Astrocyte (in vitro differentiated cells and primary cell): Measurements from ENCODE around the gene PCP4L1. TPM values are rescaled to one million over a fixed set of nuclear protein-coding genes. Genes with fewer than 3 reads are reported as not detected.

Experiments used
- DNase-seq: peaks from one replicate; pipeline ENCODE4 v3.0.0-alpha.2; 2010; ENCODE audit warnings: low read depth
- FAIRE-seq: peaks from 2 replicates; lab custom pipeline; 2011; peaks lifted over from hg19 to GRCh38; lab: Jason Lieb, UNC
- H2AFZ ChIP-seq: 2 replicates; pipeline ENCODE4 v1.6.0; 2012; ENCODE audit warnings: low read depth, low read length, inconsistent platforms
- H3K27ac ChIP-seq: 2 replicates; pipeline ENCODE4 v1.5.1; 2011; ENCODE audit warnings: low read depth, low read length, inconsistent platforms
- H3K27me3 ChIP-seq: 2 replicates; pipeline ENCODE4 v1.6.0; 2011; ENCODE audit warnings: low read length, inconsistent platforms; ENCODE audit not compliant: insufficient read depth
- H3K36me3 ChIP-seq: 2 replicates; pipeline ENCODE4 v1.5.1; 2011; ENCODE audit warnings: low read length, inconsistent platforms; ENCODE audit not compliant: insufficient read depth
- H3K4me1 ChIP-seq: 2 replicates; pipeline ENCODE4 v1.5.1; 2011; ENCODE audit warnings: low read length, inconsistent platforms; ENCODE audit not compliant: insufficient read depth
- H3K4me2 ChIP-seq: 2 replicates; pipeline ENCODE4 v1.6.0; 2012; ENCODE audit warnings: low read length, inconsistent platforms
- H3K4me3 ChIP-seq: 2 replicates; pipeline ENCODE4 v1.5.1; 2011; ENCODE audit warnings: low read depth, mild to moderate bottlenecking, low read length, inconsistent platforms; ENCODE audit not compliant: insufficient read depth
- H3K79me2 ChIP-seq: 2 replicates; pipeline ENCODE4 v1.6.0; 2012; ENCODE audit warnings: mild to moderate bottlenecking, low read length, inconsistent platforms; ENCODE audit not compliant: insufficient read depth
- H3K9ac ChIP-seq: 2 replicates; pipeline ENCODE4 v1.6.0; 2012; ENCODE audit warnings: mild to moderate bottlenecking, low read length, inconsistent platforms
- H3K9me3 ChIP-seq: 2 replicates; pipeline ENCODE4 v1.5.1; 2012; ENCODE audit warnings: low read depth, mild to moderate bottlenecking, low read length, inconsistent platforms; ENCODE audit not compliant: insufficient read depth
- H4K20me1 ChIP-seq: 2 replicates; pipeline ENCODE4 v1.6.0; 2012; ENCODE audit warnings: low read length, inconsistent platforms; ENCODE audit not compliant: insufficient read depth
- H3K27ac Mint-ChIP-seq: one replicate; pipeline ENCODE4 v1.8.0; 2021; ENCODE audit warnings: mild to moderate bottlenecking, mixed read lengths; ENCODE audit not compliant: unreplicated experiment
- H3K27me3 Mint-ChIP-seq: one replicate; pipeline ENCODE4 v1.8.0; 2021; ENCODE audit warnings: low read depth, mixed read lengths; ENCODE audit not compliant: unreplicated experiment
- H3K36me3 Mint-ChIP-seq: one replicate; pipeline ENCODE4 v1.8.0; 2021; ENCODE audit warnings: low read depth, mixed read lengths; ENCODE audit not compliant: unreplicated experiment
- H3K4me1 Mint-ChIP-seq: one replicate; pipeline ENCODE4 v1.8.0; 2021; ENCODE audit warnings: low read depth, mixed read lengths; ENCODE audit not compliant: unreplicated experiment
- H3K4me3 Mint-ChIP-seq: one replicate; pipeline ENCODE4 v1.8.0; 2021; ENCODE audit warnings: mild to moderate bottlenecking, moderate library complexity, mixed read lengths; ENCODE audit not compliant: unreplicated experiment
- H3K9me3 Mint-ChIP-seq: one replicate; pipeline ENCODE4 v1.8.0; 2021; ENCODE audit warnings: mild to moderate bottlenecking, mixed read lengths; ENCODE audit not compliant: unreplicated experiment
- EZH2 ChIP-seq: IDR thresholded peaks from 2 replicates; pipeline ENCODE4 v1.6.1; 2012; ENCODE audit warnings: mild to moderate bottlenecking, low read length, inconsistent platforms; ENCODE audit not compliant: insufficient read depth
- total RNA-seq: library from RNA; stranded (reverse); gene quantifications from 2 replicates; pipeline ENCODE4 v1.2.1, GENCODE V29; 2021
- TF ChIP-seq, protein P1 (sequence below): IDR thresholded peaks from 2 replicates; pipeline ENCODE4 v1.5.1; 2011; ENCODE audit warnings: low read depth, mild to moderate bottlenecking, inconsistent platforms, low read length, moderate library complexity; ENCODE audit not compliant: insufficient read depth

Gene PCP4L1
- total RNA-seq, 1 donor from 2014 or later = not detected

GRCh38 chr1:161273402-161273801, 14.9 kb downstream of the PCP4L1 start:
- Histone ChIP-seq H3K36me3 (no peaks in the 10 kb centered on the region), H2AFZ (no peak overlapping the region), H3K4me1 (no peaks in the 10 kb centered on the region), H4K20me1 (no peaks in the 10 kb centered on the region), H3K79me2 (no peaks in the 10 kb centered on the region), H3K27me3 (peaks cover 17% of the 10 kb centered on the region), H3K9me3 (no peaks in the 10 kb centered on the region), H3K27ac (no peak overlapping the region), H3K4me2 (no peak overlapping the region), H3K9ac (no peak overlapping the region), H3K4me3 (no peak overlapping the region)
- Mint-ChIP-seq H3K27ac (no peak overlapping the region), H3K36me3 (no peaks in the 10 kb centered on the region), H3K4me1 (peaks cover 14% of the 10 kb centered on the region), H3K9me3 (no peaks in the 10 kb centered on the region), H3K27me3 (peaks cover 9% of the 10 kb centered on the region), H3K4me3 (no peak overlapping the region)
- DNase-seq (no peak), FAIRE-seq (no peak)
- TF ChIP-seq, protein P1, sequence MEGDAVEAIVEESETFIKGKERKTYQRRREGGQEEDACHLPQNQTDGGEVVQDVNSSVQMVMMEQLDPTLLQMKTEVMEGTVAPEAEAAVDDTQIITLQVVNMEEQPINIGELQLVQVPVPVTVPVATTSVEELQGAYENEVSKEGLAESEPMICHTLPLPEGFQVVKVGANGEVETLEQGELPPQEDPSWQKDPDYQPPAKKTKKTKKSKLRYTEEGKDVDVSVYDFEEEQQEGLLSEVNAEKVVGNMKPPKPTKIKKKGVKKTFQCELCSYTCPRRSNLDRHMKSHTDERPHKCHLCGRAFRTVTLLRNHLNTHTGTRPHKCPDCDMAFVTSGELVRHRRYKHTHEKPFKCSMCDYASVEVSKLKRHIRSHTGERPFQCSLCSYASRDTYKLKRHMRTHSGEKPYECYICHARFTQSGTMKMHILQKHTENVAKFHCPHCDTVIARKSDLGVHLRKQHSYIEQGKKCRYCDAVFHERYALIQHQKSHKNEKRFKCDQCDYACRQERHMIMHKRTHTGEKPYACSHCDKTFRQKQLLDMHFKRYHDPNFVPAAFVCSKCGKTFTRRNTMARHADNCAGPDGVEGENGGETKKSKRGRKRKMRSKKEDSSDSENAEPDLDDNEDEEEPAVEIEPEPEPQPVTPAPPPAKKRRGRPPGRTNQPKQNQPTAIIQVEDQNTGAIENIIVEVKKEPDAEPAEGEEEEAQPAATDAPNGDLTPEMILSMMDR = no peak
- TF ChIP-seq EZH2 = no peak

DNA sequence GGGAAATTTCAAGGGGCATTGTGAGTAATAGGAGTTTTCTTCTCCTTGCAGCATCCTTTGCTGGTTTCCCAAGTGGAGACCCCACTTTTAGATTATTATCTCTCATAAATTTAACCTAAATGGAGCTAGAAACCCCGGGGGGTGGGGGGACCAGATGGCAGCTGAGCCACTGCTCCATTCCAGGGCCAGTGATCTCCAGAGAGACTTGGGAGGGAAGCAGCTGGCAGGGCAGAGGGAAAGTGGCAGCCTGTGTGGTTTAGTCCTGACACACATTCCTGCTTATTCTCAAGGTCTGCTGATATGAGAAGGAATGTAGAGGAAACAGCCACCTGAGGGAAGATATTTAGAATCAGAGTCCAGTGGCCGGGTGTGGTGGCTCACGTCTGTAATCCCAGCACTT, 16.3 kb downstream of the PCP4L1 start:
- no peaks in the 10 kb centered on the region for H3K4me1 ChIP-seq
- Mint-ChIP-seq H3K36me3 (no peaks in the 10 kb centered on the region), H3K4me1 (peaks cover 14% of the 10 kb centered on the region), H3K27me3 (peaks cover 12% of the 10 kb centered on the region), H3K9me3 (no peaks in the 10 kb centered on the region), H3K4me3 (no peak overlapping the region), H3K27ac (no peak overlapping the region)
- no peak for TF ChIP-seq EZH2
- TF ChIP-seq, protein P1 = no peak
- H3K9ac ChIP-seq = no peak overlapping the region
- peaks cover 19% of the 10 kb centered on the region for H3K27me3 ChIP-seq
- DNase-seq = no peak
- no peak for FAIRE-seq
- H3K4me2 ChIP-seq = no peak overlapping the region
- no peak overlapping the region for H3K4me3 ChIP-seq
- no peak overlapping the region for H2AFZ ChIP-seq
- H3K9me3 ChIP-seq = no peaks in the 10 kb centered on the region
- H3K79me2 ChIP-seq = no peaks in the 10 kb centered on the region
- no peaks in the 10 kb centered on the region for H3K36me3 ChIP-seq
- no peaks in the 10 kb centered on the region for H4K20me1 ChIP-seq
- H3K27ac ChIP-seq = no peak overlapping the region

DNA sequence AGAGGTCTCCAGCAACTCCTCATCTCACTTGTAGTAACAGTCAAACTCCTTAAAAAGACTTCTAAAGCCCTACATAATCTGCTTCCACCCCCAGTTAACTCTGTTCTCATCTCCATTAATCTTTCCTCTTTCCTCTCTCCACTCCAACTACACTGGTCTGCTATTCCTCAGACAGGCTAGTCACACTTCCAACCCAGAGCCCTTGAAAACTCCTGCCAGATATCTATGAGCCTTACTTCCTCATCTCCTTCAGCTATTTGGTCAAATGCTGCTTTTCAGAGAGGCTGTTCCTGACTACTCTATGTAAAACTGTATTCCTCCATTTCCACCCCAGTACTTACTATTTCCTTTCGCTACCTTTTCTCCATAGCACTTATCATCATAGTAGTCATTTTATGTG, 24.4 kb downstream of the PCP4L1 start:
- no peak overlapping the region for H3K9ac ChIP-seq
- H3K36me3 Mint-ChIP-seq = peaks cover 6% of the 10 kb centered on the region
- H3K4me3 Mint-ChIP-seq = no peak overlapping the region
- DNase-seq = no peak
- H3K4me1 Mint-ChIP-seq = no peaks in the 10 kb centered on the region
- H3K4me2 ChIP-seq = no peak overlapping the region
- H3K9me3 ChIP-seq = no peaks in the 10 kb centered on the region
- H4K20me1 ChIP-seq = no peaks in the 10 kb centered on the region
- no peak overlapping the region for H2AFZ ChIP-seq
- no peak overlapping the region for H3K4me3 ChIP-seq
- FAIRE-seq = no peak
- no peaks in the 10 kb centered on the region for H3K79me2 ChIP-seq
- no peaks in the 10 kb centered on the region for H3K36me3 ChIP-seq
- no peak overlapping the region for H3K27ac ChIP-seq
- H3K27ac Mint-ChIP-seq = no peak overlapping the region
- TF ChIP-seq, protein P1 = no peak
- no peak for TF ChIP-seq EZH2
- H3K27me3 ChIP-seq = peaks cover 30% of the 10 kb centered on the region
- peaks cover 5% of the 10 kb centered on the region for H3K9me3 Mint-ChIP-seq
- peaks cover 34% of the 10 kb centered on the region for H3K27me3 Mint-ChIP-seq
- H3K4me1 ChIP-seq = no peaks in the 10 kb centered on the region
